Uterus (tissue), 4 donors: ENCODE data around the gene ABLIM2. TPM values are rescaled to one million over a fixed set of nuclear protein-coding genes. Genes with fewer than 3 reads are reported as not detected.

Source experiments
- DNase-seq, 2 donors: peaks; one replicate each; pipeline ENCODE4 v3.0.0-alpha.2; 2019 to 2020
- H3K27ac ChIP-seq, 2 donors: fragments of 200-600 bp; sonication (generic); 1 replicate in 1 of 2; 2 replicates in 1 of 2; pipeline ENCODE4 v1.5.1; 2016 to 2018
- H3K27me3 ChIP-seq, 2 donors: fragments of 200-600 bp; sonication (generic); one replicate each; pipeline ENCODE4 v1.5.1; 2018 to 2019; ENCODE audit warnings: control low read depth in 1 of 2
- H3K36me3 ChIP-seq, 2 donors: fragments of 200-600 bp; sonication (generic); one replicate each; pipeline ENCODE4 v1.5.1; 2019; ENCODE audit warnings: control low read depth in 1 of 2
- H3K4me1 ChIP-seq, 2 donors: fragments of 200-600 bp; sonication (generic); one replicate each; pipeline ENCODE4 v1.5.1; 2018 to 2019; ENCODE audit warnings: control low read depth in 1 of 2
- H3K4me3 ChIP-seq, 2 donors: fragments of 200-600 bp; sonication (generic); 1 replicate in 1 of 2; 2 replicates in 1 of 2; pipeline ENCODE4 v1.5.1; 2018 to 2019; ENCODE audit warnings: mild to moderate bottlenecking in 1 of 2
- H3K9me3 ChIP-seq, 2 donors: fragments of 200-600 bp; sonication (generic); one replicate each; pipeline ENCODE4 v1.5.1; 2019; ENCODE audit warnings: control low read depth in 1 of 2
- POLR2A ChIP-seq, 2 donors: fragments of 450-650 bp; IDR thresholded peaks; one replicate each; pipeline ENCODE4 v1.6.1; 2016; ENCODE audit warnings: antibody characterized with exemption in 2 of 2, mild to moderate bottlenecking in 1 of 2, moderate library complexity in 1 of 2
- intact Hi-C: fragments of 100-400 bp; cut with DNase I; formaldehyde crosslinking; loops from one replicate; pipeline ENCODE4 v1.15.1; 2023; ENCODE audit warnings: low total_unique reads
- total RNA-seq, 4 donors: library from RNA; depleted of rRNA in 3 of 4; stranded (reverse); fragments of >200 nt in 3 of 4; gene quantifications; one replicate each; pipeline versions ENCODE4 v1.1.0 to v1.2.4, GENCODE V29; 2014 to 2023
- TF ChIP-seq, protein P1 (sequence below), 4 experiments: fragments of 200-600 bp in 2 of 4; fragments of 450-650 bp in 2 of 4; sonication (generic) in 2 of 4; IDR thresholded peaks; one replicate each; pipeline ENCODE4 v1.5.1; 2016 to 2019; ENCODE audit warnings: antibody characterized with exemption in 4 of 4, mild to moderate bottlenecking in 2 of 4, moderate library complexity in 1 of 4
- donor health status: DM: yes; HTN: yes; CAD: no.

The ABLIM2 gene
- total RNA-seq, 4 donors from 2014 or later, result 0.77 to 6.0 (median 1.5) TPM

DNA sequence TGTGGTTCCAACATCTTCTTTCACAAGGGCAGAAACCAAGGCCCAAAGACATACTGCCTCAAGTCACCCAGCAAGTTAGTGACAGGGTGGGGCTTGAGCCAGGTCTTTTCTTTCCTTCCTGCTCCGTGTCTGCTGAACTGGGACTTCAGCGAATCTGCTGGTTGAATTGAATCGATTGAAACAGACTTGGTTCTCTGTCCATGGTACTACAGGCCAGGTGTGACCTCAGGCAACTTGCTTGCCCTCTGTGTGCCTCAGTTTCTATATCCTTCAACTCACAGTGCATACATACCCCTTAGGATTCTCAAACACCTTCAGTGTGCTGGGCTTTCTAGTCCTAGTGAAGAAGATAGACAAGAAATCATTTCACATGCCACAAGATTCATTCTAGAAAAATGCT is 2.0 kb upstream of the ABLIM2 start:
- peaks cover 4 to 11% of the 10 kb centered on the region in 2 donors for H3K4me1 ChIP-seq
- no peak overlapping the region for H3K4me3 ChIP-seq
- intact Hi-C loops, result no loop called here
- H3K27me3 ChIP-seq, result peaks cover 10% of the 10 kb centered on the region in 2 donors
- no peak overlapping the region for H3K27ac ChIP-seq
- no peak for TF ChIP-seq POLR2A (IDR thresholded peaks at IDR 0.05)
- TF ChIP-seq, protein P1, sequence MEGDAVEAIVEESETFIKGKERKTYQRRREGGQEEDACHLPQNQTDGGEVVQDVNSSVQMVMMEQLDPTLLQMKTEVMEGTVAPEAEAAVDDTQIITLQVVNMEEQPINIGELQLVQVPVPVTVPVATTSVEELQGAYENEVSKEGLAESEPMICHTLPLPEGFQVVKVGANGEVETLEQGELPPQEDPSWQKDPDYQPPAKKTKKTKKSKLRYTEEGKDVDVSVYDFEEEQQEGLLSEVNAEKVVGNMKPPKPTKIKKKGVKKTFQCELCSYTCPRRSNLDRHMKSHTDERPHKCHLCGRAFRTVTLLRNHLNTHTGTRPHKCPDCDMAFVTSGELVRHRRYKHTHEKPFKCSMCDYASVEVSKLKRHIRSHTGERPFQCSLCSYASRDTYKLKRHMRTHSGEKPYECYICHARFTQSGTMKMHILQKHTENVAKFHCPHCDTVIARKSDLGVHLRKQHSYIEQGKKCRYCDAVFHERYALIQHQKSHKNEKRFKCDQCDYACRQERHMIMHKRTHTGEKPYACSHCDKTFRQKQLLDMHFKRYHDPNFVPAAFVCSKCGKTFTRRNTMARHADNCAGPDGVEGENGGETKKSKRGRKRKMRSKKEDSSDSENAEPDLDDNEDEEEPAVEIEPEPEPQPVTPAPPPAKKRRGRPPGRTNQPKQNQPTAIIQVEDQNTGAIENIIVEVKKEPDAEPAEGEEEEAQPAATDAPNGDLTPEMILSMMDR (IDR thresholded peaks at IDR 0.05), result no peak
- H3K9me3 ChIP-seq, result no peaks in the 10 kb centered on the region
- no peaks in the 10 kb centered on the region for H3K36me3 ChIP-seq
- no peak for DNase-seq

DNA sequence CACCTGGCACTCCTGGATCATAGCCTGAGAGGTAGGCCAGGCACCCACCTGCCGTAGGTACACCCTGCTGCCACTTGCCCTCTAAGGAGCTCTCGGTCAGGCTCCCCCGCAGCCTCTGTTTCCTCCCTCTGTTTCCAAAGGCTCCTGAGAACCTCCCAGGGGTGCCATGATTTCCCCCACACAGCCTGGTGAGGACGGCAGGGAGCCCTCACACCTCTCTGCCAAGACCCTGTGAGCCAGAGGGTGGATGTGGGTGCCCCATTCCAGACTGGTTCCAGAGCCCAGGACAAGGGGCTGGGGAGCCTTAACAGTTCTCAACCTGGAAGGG is 1.6 kb upstream of the ABLIM2 start:
- no peak for TF ChIP-seq POLR2A (IDR thresholded peaks at IDR 0.05)
- TF ChIP-seq, protein P1 (IDR thresholded peaks at IDR 0.05), result no peak
- peaks cover 4 to 11% of the 10 kb centered on the region in 2 donors for H3K4me1 ChIP-seq
- no peak for DNase-seq
- H3K36me3 ChIP-seq, result no peaks in the 10 kb centered on the region
- intact Hi-C loops, result no loop called here
- no peaks in the 10 kb centered on the region for H3K9me3 ChIP-seq
- no peak overlapping the region for H3K27ac ChIP-seq
- peaks cover 10% of the 10 kb centered on the region in 2 donors for H3K27me3 ChIP-seq
- H3K4me3 ChIP-seq, result no peak overlapping the region

DNA sequence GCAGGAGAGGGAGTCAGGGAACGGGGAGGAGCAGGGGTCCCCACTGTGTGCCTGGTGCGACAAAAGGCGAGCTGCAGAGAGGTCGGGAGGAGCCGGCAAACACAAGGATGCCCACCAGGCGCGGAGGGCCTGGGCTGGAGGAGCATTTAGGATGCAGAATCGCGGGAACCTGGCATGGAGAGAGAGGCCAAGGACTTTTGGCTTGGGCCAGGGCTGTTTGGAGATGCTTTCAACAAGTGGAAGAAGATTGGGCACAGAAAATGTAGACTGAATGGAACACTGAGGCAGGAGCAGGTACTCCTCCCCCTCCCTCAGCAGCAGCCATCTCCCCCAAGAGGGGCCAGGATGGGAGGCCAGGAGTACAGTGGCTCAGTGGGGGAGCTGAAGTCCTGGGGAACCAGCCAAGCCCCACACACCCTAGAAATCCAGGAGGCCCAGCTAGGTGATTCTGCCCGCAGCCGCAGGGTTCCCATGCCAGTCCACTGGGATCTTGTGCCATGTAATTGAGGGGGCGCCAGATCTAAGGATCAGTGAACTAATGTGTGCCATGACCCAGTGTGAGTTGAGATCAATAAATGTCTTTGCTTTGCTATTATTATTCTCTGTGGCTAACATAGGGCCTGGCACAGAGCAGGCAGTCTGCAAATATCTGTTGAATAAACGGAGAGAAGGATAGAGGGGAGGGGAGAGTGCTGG is 1.1 kb upstream of the ABLIM2 start:
- Histone ChIP-seq H3K36me3 (no peaks in the 10 kb centered on the region), H3K4me3 (peak overlapping the region; percentile 86 to 91), H3K27ac (peak overlapping the region in 1 of 2 donors; percentile 65), H3K27me3 (peaks cover 10% of the 10 kb centered on the region in 2 donors), H3K9me3 (no peaks in the 10 kb centered on the region), H3K4me1 (peaks cover 4 to 11% of the 10 kb centered on the region in 2 donors)
- intact Hi-C loops, result no loop called here
- TF ChIP-seq, protein P1 (IDR thresholded peaks at IDR 0.05), result no peak
- TF ChIP-seq POLR2A (IDR thresholded peaks at IDR 0.05), result no peak
- DNase-seq, result no peak

DNA sequence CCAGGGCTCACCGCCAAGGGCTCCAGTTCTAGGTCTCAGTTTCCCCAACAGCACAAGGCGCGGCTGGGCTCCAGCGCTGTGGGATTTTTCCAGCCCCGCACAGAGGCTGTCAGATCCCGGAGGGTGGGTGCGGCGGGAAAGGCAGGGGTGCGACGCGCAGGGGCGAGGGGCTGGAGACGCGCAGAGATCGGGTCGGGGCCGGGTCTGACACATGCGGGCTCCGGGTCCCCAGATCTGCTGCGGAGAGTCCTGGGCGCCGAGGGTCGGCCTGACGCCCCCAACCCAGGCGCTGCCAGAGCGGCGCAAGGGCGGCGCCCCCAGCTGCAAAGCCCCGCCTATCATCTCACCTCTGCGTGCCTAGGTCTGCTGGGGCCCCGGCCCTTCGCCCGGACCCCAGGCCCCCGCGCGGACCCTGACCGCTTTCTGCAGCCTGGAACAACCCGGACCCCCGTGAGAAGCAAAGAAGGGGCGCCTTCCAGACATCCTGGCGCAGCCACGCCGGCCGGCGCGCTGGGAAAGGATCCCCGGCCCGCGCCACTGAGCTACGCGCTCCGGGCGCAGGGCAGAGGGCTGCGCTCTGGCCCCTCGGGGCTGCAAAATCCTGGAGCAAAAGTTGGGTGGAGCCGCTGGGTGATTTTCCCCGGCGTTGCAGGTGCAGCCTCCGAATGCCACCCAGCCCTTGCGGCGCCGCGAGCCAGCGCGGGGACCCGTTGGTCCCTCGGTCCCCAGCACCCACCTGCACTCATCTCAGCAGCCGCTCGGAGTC is 486 bp downstream of the ABLIM2 start:
- H3K4me3 ChIP-seq, result peak overlapping the region; percentile 46 to 51
- intact Hi-C loops, result no loop called here
- H3K36me3 ChIP-seq, result no peaks in the 10 kb centered on the region
- H3K27ac ChIP-seq, result no peak overlapping the region
- peaks cover 4 to 11% of the 10 kb centered on the region in 2 donors for H3K4me1 ChIP-seq
- H3K9me3 ChIP-seq, result no peaks in the 10 kb centered on the region
- peaks cover 10% of the 10 kb centered on the region in 2 donors for H3K27me3 ChIP-seq
- DNase-seq, result peak in 1 of 2 donors; percentile 28
- TF ChIP-seq POLR2A (IDR thresholded peaks at IDR 0.05), result no peak
- TF ChIP-seq, protein P1 (IDR thresholded peaks at IDR 0.05), result no peak

DNA sequence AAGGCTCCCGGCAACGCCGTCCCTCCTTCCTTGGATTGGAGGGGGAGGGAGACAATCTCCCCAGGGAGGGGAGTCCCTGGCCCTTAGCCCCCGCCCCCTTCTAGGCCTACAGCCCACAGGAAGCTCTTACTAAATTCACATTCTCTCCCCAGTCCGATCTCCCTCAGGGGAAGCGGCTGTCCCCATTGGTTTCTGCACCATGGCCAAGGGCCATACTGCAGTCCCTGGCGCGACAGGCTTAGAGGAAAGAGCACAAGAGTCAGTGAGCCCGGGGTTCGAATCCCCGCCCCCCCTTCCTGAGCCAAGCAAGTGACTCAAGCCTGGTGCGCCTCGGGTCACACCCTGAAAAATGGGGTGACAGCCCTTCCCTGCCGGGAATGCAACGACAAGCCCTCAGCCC is 1.1 kb downstream of the ABLIM2 start:
- Histone ChIP-seq H3K4me3 (peak overlapping the region in 1 of 2 donors; percentile 46), H3K27ac (no peak overlapping the region), H3K9me3 (no peaks in the 10 kb centered on the region), H3K36me3 (no peaks in the 10 kb centered on the region), H3K27me3 (peaks cover 10% of the 10 kb centered on the region in 2 donors), H3K4me1 (peaks cover 4 to 11% of the 10 kb centered on the region in 2 donors)
- TF ChIP-seq, protein P1 (IDR thresholded peaks at IDR 0.05), result no peak
- TF ChIP-seq POLR2A (IDR thresholded peaks at IDR 0.05), result no peak
- intact Hi-C loops, result no loop called here
- DNase-seq, result peak; percentile 31 to 42
